Measurements from ENCODE around the gene HOXA10.

The HOXA10 gene

GRCh38 chr7:27156508-27156898 is 17.6 kb downstream of the HOXA10 start, which contains the start of gene HOXA7:
HOXA7 (minus strand) TSS chr7:27156675; CDS start chr7:27156545, 130 bp downstream.
- DNase-seq (ENCODE audit: low read depth), result no peak

DNA sequence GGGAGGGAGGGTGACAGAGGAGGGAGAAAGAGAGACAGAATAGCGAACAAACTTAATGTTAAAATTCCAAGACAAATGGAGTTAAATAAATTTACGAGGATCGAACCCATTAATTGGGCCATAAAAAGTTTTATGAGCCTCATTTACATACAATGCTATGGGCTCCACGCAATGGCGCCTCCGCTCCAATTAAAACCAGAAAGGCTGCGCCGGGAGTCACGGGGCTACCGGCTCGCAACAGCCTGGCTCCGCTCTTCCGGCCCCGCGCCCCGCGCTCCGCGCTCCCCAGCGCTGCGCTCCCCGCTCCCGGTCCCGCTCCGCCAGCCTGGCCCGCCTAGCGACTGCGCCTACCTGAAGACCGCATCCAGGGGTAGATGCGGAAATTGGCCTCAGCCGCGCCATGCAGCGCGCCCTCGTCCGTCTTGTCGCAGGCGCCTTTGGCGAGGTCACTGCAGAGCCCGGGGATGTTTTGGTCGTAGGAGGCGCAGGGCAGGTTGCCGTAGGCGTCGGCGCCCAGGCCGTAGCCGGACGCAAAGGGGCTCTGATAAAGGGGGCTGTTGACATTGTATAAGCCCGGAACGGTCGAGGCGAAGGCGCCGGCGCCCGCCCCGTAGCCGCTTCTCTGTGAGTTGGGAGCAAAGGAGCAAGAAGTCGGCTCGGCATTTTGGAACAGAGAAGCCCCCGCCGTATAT is 18.2 kb downstream of the HOXA10 start:
- no peak for DNase-seq (ENCODE audit: low read depth)

GRCh38 chr7:27154901-27155815 is 19.0 kb downstream of the HOXA10 start:
- no peak for DNase-seq (ENCODE audit: low read depth)

- no peak for DNase-seq (ENCODE audit: low read depth)
Measured at GRCh38 chr7:27154369-27154768, 19.8 kb downstream of the HOXA10 start.

DNA sequence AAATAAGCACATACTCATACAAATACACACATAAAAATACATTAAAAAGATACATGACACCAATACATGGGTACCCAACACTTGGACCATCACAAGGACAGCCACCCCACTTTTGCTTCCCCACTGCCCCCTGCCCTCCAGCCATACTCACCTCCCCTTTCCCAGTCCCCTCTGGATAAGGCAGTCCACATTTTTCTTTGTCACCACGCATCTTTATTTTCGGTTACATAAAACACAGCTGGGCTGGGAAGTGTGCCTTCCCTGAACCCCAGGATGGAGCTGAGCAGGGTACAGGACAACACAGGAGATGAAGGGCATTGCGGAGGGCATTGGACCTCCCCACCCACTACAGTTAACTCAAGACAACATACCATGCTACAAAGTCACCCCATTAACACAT is 20.6 kb downstream of the HOXA10 start:
- DNase-seq (ENCODE audit: low read depth), result no peak

DNA sequence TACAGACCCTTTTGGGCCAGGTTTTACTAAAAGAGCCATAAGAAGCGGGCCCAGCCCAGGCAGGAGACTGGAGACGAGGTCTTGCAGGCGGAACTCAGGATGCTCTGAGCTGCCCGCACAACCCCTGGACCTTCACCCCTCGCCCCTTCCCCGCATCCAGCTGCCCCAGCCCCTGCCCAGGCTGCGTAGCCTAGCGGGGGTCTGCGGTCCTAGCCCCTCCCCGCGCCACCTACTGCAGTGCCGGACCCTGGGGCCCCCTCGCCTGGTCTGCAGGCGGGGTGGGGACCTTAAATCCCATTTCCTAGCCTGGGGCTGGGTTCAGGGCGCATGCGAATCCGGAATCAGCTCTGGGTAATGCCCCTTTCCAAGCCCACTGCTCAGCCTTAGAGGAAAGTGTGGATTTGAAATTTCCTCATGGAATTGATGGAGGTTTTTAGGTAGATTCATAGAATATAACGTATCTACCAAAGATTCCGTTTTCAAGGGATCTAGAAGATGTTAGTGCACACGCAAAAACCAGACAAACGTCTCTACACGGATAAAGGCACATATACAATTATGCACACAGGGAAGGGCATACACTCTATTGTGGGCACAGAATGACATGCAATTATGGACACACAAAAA is 21.2 kb downstream of the HOXA10 start:
- no peak for DNase-seq (ENCODE audit: low read depth)

GRCh38 chr7:27151931-27152815 is 21.9 kb downstream of the HOXA10 start, which contains the start of gene HOXA3:
HOXA3 (minus strand) TSS chr7:27152583; CDS start chr7:27110640, 41,943 bp downstream.
- no peak for DNase-seq (ENCODE audit: low read depth)

DNA sequence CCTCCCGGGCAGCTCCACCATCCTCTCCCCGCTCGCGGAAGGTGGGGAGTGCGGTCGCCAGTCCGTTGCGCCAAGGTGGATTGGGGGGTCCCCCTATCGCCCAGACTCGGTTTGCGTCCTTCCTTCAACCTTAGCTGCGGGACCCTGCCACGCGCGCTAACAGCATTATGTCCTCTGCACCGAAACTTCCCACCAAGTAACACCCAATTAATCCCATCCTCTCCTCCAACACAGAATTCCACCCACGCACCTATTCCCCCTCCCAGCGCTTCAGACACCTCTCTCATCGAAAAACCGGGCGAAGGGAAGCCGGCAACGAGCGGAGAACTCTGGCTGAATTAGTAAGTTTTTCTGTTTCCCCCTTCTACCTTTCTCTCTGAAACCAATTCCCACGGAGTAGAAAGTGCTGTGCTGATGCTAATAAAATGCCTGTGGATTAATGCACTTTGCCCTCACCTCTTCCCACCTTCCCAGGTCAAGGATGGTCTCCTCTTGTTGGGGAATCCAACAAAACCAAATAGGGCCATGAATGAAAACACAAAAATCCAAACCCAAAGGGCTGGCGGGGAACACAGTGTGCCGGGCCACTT is 22.7 kb downstream of the HOXA10 start:
- DNase-seq (ENCODE audit: low read depth), result no peak

- no peak for DNase-seq (ENCODE audit: low read depth)
Measured at GRCh38 chr7:27150568-27151340, 23.4 kb downstream of the HOXA10 start.

- DNase-seq (ENCODE audit: low read depth), result no peak
Measured at GRCh38 chr7:27149842-27150567, 24.1 kb downstream of the HOXA10 start.

DNA sequence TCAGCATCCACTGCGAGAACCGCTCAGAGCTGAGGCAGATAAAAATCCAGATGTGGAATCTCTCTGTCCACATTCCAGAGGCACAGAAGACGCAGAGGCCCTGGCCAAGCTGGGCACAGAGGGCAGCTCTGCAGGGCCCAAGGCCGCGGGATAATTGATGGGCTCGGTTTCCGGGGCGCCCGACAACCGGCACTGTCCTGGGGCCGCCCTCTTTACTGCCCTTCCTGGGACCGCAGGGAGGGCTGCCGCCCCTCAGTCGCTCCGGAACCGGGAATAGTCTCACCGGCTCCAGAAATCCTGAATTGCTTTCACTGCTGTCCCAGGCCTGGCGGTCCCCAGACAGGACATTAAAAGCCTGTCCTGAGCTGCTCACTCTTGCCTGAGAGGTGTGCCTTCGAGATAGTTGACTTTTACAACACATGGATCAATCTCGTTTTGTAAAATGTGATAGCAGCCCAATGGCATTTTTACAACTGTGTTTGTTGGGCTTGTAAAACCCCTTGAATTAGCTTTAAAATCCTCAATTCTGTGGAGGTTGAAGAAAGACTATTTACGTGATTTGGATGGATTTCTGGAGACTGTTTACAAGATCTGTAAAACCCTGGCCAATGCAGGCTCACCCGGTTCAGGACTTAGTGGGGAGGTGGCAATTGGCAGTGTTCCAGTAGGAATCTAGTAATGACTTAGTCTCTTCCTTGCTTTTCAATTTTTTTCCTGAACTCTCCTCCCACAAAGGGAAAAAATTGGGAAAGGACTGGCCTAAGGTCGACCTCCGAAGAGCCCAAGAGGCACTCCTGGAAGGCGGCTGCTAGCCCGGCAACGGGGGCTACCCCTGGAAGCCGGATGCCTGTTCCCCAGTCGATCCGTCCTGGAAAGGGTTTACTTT is 25.1 kb downstream of the HOXA10 start:
- DNase-seq (ENCODE audit: low read depth), result no peak

DNA sequence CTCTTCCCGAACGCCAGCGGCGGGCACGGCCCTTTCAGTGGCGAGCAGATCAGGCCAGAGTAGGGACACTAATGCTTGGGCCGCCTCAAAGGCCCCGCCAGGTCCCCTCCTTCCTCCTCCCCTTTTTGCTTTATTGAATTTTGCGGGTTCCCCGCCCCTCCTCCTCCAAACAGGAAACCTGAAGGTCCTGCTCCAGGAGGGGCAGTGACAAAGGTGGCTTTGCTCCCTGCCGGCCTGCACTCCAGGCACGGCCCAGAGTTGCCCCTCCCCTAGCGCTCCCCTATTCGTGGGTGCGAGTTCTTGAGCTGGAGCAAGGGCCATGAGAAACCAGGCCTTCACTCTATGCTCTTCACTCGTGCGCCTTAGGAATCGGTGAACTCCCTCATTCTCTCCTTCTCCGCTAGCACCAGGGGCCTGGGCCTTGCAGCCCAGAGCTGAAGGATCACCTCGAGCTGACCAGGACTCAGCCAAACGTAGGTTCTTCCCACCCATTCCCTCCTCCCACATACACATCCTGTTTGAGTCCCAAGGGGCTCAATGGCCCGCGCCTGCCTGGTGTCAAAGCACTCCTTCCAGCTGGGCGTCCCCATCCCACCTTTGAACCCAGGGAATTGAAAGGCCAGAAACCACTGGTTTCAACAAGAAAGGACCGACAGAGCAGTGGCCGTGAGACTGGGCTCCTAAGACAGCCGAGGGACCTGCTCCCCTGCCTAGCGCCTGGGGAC is 25.9 kb downstream of the HOXA10 start:
- no peak for DNase-seq (ENCODE audit: low read depth)

- no peak for DNase-seq (ENCODE audit: low read depth)
Measured at GRCh38 chr7:27147199-27148030, 26.7 kb downstream of the HOXA10 start, which contains the start of gene HOXA6. HOXA6 (minus strand) TSS chr7:27147774; CDS start chr7:27147749, 25 bp downstream.

GRCh38 chr7:27146491-27147198 is 27.5 kb downstream of the HOXA10 start:
- no peak for DNase-seq (ENCODE audit: low read depth)

GRCh38 chr7:27145914-27146412 is 28.2 kb downstream of the HOXA10 start:
- no peak for DNase-seq (ENCODE audit: low read depth)
